Coronary artery (tissue), 2 donors: ENCODE data around the gene SCN4A.
A peak's percentile ranks its signal among the peaks of the same experiment; 100 is the strongest.

ENCODE experiments used
- DNase-seq: peaks from one replicate; pipeline ENCODE4 v3.0.0-alpha.2; 2017; ENCODE audit warnings: low spot score
- H3K27ac ChIP-seq, 2 donors: fragments of 200-600 bp; sonication (generic); one replicate each; pipeline ENCODE4 v1.5.1; 2016 to 2019
- H3K4me3 ChIP-seq: fragments of 200-600 bp; sonication (generic); 2 replicates; pipeline ENCODE4 v1.5.1; 2016; ENCODE audit warnings: mild to moderate bottlenecking, moderate library complexity
- TF ChIP-seq, protein P1 (sequence below): fragments of 200-600 bp; sonication (generic); IDR thresholded peaks from one replicate; pipeline ENCODE4 v1.5.1; 2019; ENCODE audit warnings: antibody characterized with exemption

The SCN4A gene

DNA sequence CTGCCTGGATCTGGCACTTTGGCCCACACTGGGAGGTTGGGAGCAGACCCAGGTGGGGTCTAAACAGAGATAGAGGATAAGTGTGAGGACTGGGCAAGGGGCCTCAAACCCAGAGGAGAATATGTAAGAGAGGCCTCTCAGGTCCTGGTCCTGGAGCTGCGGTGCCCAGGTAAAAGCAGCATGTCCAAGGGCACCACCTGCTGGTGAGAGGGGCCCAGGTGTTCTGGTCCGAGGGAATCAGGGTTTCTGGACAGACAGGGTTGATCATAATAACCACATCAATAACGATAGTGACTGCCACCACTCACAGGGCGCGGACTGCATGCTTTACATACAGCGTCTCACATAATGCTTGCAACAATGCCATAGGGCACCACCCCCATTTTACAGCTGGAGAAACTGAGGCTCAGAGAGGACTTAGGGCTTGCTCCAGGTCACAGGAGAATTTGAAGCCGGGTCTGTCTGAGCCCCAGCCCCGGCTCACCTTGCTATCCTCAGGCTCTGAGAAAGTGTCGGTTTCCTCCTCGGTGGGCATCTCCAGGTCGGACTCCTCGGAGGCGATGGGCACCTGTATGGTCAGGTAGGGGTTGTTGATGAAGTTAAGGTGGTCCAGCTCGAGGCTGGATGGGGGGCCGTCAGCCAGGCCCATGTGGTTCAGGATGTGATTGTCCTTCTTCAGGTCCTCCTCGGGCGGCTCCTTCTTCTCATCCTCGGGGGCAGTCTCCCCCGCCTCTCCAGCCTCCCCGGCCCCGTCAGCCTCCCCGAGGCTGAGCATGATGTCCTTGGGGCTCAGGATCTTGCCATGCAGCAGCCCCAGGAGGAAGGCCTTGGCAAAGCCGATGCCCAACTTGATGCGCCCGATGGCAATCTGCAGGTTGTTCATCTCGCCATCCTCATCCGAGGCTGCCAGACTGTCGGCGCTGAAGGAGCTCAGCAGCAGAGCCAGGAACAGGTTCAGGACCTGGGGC, 21.5 kb downstream of the SCN4A start:
- Histone ChIP-seq H3K27ac (no peak overlapping the region), H3K4me3 (no peak overlapping the region)
- no peak for DNase-seq
- TF ChIP-seq, protein P1, sequence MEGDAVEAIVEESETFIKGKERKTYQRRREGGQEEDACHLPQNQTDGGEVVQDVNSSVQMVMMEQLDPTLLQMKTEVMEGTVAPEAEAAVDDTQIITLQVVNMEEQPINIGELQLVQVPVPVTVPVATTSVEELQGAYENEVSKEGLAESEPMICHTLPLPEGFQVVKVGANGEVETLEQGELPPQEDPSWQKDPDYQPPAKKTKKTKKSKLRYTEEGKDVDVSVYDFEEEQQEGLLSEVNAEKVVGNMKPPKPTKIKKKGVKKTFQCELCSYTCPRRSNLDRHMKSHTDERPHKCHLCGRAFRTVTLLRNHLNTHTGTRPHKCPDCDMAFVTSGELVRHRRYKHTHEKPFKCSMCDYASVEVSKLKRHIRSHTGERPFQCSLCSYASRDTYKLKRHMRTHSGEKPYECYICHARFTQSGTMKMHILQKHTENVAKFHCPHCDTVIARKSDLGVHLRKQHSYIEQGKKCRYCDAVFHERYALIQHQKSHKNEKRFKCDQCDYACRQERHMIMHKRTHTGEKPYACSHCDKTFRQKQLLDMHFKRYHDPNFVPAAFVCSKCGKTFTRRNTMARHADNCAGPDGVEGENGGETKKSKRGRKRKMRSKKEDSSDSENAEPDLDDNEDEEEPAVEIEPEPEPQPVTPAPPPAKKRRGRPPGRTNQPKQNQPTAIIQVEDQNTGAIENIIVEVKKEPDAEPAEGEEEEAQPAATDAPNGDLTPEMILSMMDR = no peak

DNA sequence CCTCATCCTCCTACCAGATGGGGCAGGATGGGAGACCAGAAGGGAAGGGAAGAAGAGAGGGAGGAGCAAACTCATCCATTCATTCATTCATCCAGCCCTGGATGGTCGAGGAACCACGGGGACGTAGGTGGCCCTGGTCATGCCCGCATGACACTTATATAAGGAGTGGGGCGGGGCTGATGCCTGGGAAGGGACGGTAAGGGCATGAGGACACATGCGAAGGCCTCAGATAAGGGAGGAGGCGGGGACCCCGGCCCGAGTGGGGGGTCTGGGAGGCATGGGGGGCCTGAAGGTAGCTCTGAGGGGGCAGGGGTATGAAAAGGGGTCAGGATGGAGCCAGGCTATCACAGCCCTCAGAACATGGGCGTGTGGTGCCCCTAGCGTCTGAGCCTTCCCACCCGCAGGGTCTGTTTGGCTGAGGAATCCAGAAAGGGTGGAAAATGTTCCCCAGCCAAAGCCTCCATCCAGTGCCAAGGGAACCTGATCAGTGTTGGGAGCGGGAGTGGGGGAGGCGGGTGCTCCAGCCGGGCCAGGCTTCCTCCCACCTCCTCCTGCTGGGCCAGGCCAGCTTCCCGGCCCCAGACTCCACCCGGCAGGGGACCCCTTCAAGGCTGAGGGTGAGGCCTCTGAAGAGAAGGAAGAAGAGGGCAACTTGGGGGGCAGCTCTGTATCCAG, 23.0 kb downstream of the SCN4A start:
- H3K4me3 ChIP-seq = no peak overlapping the region
- no peak overlapping the region for H3K27ac ChIP-seq
- TF ChIP-seq, protein P1 = no peak
- DNase-seq = no peak

DNA sequence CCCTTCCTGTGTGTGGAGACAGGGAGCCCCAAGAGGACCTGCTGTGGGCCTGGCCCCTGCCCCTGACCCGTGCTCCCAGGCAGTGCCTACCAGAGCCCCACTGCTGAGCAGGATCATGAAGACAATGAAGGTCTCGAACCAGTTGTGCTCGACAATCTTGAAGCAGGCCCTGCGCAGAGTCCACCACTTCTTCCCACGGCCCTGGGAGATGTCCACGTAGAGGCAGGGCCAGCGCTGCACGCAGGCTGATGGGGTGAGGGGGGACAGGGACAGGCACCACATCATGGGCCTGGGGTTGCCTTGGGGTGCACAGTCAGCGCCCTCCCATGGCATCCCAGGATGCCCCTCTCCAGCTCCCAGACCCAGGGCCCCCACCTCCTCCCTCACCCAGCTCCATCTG, 24.2 kb downstream of the SCN4A start:
- DNase-seq = no peak
- TF ChIP-seq, protein P1 = no peak
- Histone ChIP-seq H3K27ac (no peak overlapping the region), H3K4me3 (no peak overlapping the region)

DNA sequence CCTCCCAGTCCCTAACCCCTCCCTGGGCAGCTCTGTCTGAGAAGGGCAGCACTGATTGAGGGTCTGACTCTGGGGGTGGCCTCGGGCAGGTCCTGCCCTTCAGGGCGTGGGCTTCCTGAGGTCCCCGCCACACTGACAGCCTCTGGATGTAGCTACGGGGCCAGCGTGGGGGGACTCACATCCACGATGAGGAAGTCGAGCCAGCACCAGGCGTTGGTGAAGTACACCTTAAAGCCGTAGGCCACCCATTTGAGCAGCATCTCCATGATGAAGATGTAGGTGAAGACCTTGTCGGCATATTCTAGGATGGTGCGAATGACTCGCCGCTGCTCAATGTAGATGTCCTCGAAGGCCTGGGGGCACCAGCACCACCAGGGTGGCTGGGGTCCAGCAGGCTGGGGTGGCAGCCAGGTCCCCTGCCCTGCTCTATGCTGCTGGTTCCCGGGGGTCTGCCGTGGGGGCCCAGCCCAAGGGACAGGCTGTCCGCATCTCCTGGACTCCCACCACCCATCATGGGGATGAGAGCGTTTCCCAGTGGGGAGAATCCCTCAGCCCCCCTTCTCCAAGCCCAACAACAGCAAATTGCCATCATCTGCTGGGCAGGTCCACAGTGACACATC, 24.9 kb downstream of the SCN4A start:
- TF ChIP-seq, protein P1 = no peak

DNA sequence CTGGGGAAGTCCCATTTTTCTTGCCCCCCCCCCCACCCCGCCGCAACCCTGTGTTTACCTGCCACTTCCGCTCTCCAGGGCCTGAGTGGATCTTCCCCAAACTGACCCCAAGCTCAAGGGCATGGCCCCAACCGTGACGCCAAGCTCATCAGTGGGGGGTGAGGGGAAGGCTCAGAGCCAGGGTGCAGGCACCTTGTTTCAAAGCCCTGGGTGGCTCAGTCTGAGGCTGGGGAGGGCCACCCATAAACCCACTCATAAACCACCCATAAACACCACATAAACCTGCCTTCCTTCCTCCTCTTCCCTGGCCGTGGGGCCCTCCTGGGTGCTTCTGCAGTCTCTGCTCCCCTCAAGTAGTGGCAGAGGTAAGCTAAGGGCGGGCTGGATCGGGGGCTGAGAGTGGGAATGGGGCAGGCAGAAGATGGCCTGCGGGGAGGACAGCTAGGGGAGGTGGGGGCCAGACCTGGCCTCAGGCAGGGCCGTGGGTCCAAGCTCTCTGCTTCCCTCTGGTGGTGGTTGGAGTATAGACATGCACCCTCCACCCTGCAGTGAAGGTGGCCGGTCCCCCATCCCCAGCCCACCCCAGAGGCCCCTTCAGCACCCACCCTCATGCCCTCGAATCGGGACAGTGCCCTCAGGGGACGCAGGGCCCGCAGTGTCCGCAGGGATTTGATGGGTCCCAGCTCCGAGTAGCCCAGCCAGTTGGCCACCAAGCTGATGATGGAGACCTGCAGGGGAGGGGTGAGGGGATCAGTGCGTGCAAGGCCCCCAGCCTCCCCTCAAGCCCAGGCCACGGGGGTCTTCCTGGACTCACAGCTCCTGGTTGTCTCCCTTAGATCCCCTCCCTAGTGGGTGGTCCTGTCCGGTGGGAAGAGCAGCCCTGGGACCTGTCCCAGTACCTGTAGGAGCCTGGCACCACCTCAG, 26.0 kb downstream of the SCN4A start:
- TF ChIP-seq, protein P1 = peak; percentile 44
- no peak overlapping the region for H3K27ac ChIP-seq
- H3K4me3 ChIP-seq = no peak overlapping the region
- no peak for DNase-seq

More for the DNA sequence above, 24.9 kb downstream of the SCN4A start:
- Histone ChIP-seq H3K4me3 (no peak overlapping the region), H3K27ac (no peak overlapping the region)
- DNase-seq = no peak

DNA sequence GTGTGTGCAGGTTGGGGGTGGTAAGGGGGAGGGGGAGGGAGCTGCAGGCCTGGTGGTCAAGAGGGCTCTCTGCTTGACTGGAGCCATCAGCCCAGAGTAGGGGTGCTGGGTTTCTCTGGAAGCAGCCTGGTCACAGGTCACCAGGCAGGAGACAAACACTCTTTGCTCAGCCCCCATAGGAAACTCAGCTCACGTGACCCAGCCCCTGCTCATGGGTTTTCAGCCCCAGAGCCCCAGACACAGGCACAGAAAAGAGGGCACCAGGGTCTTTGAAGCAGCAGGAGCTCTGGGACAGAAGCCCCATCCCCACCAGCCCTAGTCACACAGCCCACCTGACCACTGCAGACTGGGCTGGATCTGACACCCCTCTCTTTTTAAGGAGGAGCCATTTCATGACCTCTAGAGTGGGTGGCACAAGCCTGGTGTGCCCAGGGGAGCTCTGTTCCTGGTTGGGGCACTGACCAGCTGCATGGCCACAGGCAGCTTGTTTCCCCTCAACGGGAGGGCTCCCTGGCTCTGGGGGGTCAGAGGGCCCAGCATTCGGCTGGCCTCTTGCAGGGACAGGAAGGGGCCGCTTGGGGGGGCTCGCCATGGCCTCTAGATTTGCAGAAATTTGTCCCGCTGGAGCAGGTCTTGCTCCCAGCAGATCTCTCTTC, 26.8 kb downstream of the SCN4A start:
- DNase-seq = no peak
- H3K4me3 ChIP-seq = no peak overlapping the region
- TF ChIP-seq, protein P1 = no peak
- H3K27ac ChIP-seq = no peak overlapping the region
